Measurements from ENCODE around the gene TAF1C. TPM values are rescaled to one million over a fixed set of nuclear protein-coding genes. Genes with fewer than 3 reads are reported as not detected.

Gene TAF1C
- total RNA-seq, 3 donors from 2014 or later: 29.5 to 52.7 (median 39.0) TPM

GRCh38 chr16:84161037-84161436 is 25.8 kb downstream of the TAF1C start:
- intact Hi-C loops (cut with DNase I; ENCODE audit: low total_unique reads): no loop called here
- TF ChIP-seq CTCF (IDR thresholded peaks at IDR 0.05): no peak
- TF ChIP-seq POLR2A (IDR thresholded peaks at IDR 0.05): no peak
- no peak for TF ChIP-seq POLR2AphosphoS5 (IDR thresholded peaks at IDR 0.05)
- DNase-seq (ENCODE audit: low spot score in 2 of 2): no peak
- Histone ChIP-seq H3K36me3 (no peaks in the 10 kb centered on the region), H3K27me3 (no peaks in the 10 kb centered on the region), H3K27ac (no peak overlapping the region), H3K4me1 (no peaks in the 10 kb centered on the region), H3K4me3 (no peak overlapping the region), H3K9me3 (no peaks in the 10 kb centered on the region)

GRCh38 chr16:84159800-84160199 is 27.1 kb downstream of the TAF1C start:
- no peak for DNase-seq (ENCODE audit: low spot score in 2 of 2)
- H3K27me3 ChIP-seq: no peaks in the 10 kb centered on the region
- H3K4me3 ChIP-seq: no peak overlapping the region
- no peaks in the 10 kb centered on the region for H3K4me1 ChIP-seq
- no peaks in the 10 kb centered on the region for H3K36me3 ChIP-seq
- TF ChIP-seq POLR2AphosphoS5 (IDR thresholded peaks at IDR 0.05) (no peak), CTCF (IDR thresholded peaks at IDR 0.05) (no peak), POLR2A (IDR thresholded peaks at IDR 0.05) (no peak)
- intact Hi-C loops (cut with DNase I; ENCODE audit: low total_unique reads): loop anchor here (2.0 kb wide), 1 partner anchor 55 kb away; no protein-coding TSS in a partner anchor
- no peak overlapping the region for H3K27ac ChIP-seq
- no peaks in the 10 kb centered on the region for H3K9me3 ChIP-seq

- Histone ChIP-seq H3K27me3 (no peaks in the 10 kb centered on the region), H3K27ac (no peak overlapping the region), H3K4me3 (no peak overlapping the region), H3K36me3 (no peaks in the 10 kb centered on the region), H3K4me1 (no peaks in the 10 kb centered on the region), H3K9me3 (no peaks in the 10 kb centered on the region)
- intact Hi-C loops (cut with DNase I; ENCODE audit: low total_unique reads): loop anchor here (2.0 kb wide), 1 partner anchor 56 kb away; no protein-coding TSS in a partner anchor
- TF ChIP-seq POLR2AphosphoS5 (IDR thresholded peaks at IDR 0.05) (no peak), CTCF (IDR thresholded peaks at IDR 0.05) (no peak), POLR2A (IDR thresholded peaks at IDR 0.05) (no peak)
- no peak for DNase-seq (ENCODE audit: low spot score in 2 of 2)
Observed at GRCh38 chr16:84159007-84159406, 27.9 kb downstream of the TAF1C start.

- Histone ChIP-seq H3K27me3 (no peaks in the 10 kb centered on the region), H3K27ac (no peak overlapping the region), H3K4me1 (no peaks in the 10 kb centered on the region), H3K9me3 (no peaks in the 10 kb centered on the region), H3K36me3 (no peaks in the 10 kb centered on the region), H3K4me3 (no peak overlapping the region)
- no peak for TF ChIP-seq CTCF (IDR thresholded peaks at IDR 0.05)
- no peak for TF ChIP-seq POLR2A (IDR thresholded peaks at IDR 0.05)
- no peak for TF ChIP-seq POLR2AphosphoS5 (IDR thresholded peaks at IDR 0.05)
- no peak for DNase-seq (ENCODE audit: low spot score in 2 of 2)
- intact Hi-C loops (cut with DNase I; ENCODE audit: low total_unique reads): no loop called here
Observed at GRCh38 chr16:84156342-84156784, 30.5 kb downstream of the TAF1C start.

- no peak for DNase-seq (ENCODE audit: low spot score in 2 of 2)
- no peaks in the 10 kb centered on the region for H3K4me1 ChIP-seq
- H3K27ac ChIP-seq: no peak overlapping the region
- no peaks in the 10 kb centered on the region for H3K9me3 ChIP-seq
- no peaks in the 10 kb centered on the region for H3K27me3 ChIP-seq
- H3K36me3 ChIP-seq: no peaks in the 10 kb centered on the region
- no peak for TF ChIP-seq POLR2AphosphoS5 (IDR thresholded peaks at IDR 0.05)
- no peak overlapping the region for H3K4me3 ChIP-seq
- intact Hi-C loops (cut with DNase I; ENCODE audit: low total_unique reads): no loop called here
Observed at GRCh38 chr16:84155771-84156170, 31.1 kb downstream of the TAF1C start.

- intact Hi-C loops (cut with DNase I; ENCODE audit: low total_unique reads): no loop called here
- TF ChIP-seq CTCF (IDR thresholded peaks at IDR 0.05): no peak
- no peak for TF ChIP-seq POLR2AphosphoS5 (IDR thresholded peaks at IDR 0.05)
- no peak for TF ChIP-seq POLR2A (IDR thresholded peaks at IDR 0.05)
- Histone ChIP-seq H3K27ac (no peak overlapping the region), H3K9me3 (no peaks in the 10 kb centered on the region), H3K4me3 (no peak overlapping the region), H3K36me3 (no peaks in the 10 kb centered on the region), H3K27me3 (no peaks in the 10 kb centered on the region), H3K4me1 (no peaks in the 10 kb centered on the region)
- DNase-seq (ENCODE audit: low spot score in 2 of 2): no peak
Observed at GRCh38 chr16:84155226-84155625, 31.6 kb downstream of the TAF1C start.
